Amniotic stem cell (primary cell): Measurements from ENCODE around the gene ANKRD11.

Experiments
- DNase-seq: peaks from one replicate; lab custom pipeline; 2025; lab: John Stamatoyannopoulos, UW

Gene ANKRD11

DNA sequence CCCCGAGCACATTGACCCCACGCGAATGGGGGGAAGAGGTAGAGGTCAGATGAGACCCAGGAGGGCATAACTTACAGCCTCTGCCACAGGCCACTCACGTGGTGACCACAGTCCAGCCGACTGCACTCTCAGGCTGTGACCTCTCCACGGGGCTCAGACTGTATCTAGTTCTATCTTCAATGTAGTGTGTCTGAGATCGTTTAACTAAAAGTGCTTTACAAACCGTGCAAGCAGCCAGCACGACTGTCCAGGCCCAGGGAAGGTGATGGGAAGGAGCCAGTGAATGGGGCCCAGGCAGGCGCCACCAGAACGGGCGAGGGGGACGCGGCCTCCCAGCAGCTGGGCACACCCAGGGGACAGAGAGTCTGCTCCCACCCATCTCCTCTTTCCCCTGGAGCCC lies 108.6 kb downstream of the ANKRD11 start:
- DNase-seq = no peak

DNA sequence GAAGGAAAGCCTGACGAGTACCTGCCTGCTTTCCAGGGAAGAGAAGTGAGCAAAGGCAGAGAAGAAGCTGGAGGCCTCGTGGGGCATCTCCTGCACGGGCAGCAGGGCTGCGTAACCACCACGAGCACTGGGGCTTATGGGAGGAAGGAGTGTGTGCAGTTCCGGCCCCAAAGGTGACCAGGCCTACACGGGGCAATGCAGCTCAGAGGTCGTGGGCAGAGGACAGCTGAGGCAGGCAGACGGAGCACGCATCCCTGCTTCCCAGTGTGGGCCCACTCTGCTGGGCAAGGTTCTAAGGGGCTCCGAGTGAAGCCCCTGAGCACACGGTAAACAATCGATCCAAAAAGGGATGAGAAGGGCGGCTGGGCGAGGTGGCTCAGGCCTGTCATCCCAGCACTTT lies 109.7 kb downstream of the ANKRD11 start:
- no peak for DNase-seq

GRCh38 chr16:89378947-89379771 lies 111.2 kb downstream of the ANKRD11 start:
- DNase-seq = no peak

DNA sequence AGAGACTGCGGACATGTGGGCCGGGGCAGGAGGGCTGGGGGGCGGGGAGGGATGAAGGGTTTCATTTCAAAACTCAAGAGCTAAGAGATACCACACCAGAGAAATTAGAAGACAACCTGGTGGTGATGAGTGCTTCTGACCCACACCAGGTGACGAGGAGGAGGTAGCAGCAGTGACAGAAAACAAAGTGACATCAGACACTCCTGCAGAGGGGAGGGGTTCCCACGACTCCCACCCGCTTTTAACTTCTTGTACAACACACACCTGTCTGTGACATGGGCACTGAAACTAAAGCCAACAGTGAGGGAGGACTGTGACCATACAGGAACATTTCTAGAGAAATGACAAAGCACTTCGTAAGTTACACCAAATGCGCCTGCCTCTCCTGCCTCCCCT lies 112.9 kb downstream of the ANKRD11 start:
- DNase-seq = no peak

DNA sequence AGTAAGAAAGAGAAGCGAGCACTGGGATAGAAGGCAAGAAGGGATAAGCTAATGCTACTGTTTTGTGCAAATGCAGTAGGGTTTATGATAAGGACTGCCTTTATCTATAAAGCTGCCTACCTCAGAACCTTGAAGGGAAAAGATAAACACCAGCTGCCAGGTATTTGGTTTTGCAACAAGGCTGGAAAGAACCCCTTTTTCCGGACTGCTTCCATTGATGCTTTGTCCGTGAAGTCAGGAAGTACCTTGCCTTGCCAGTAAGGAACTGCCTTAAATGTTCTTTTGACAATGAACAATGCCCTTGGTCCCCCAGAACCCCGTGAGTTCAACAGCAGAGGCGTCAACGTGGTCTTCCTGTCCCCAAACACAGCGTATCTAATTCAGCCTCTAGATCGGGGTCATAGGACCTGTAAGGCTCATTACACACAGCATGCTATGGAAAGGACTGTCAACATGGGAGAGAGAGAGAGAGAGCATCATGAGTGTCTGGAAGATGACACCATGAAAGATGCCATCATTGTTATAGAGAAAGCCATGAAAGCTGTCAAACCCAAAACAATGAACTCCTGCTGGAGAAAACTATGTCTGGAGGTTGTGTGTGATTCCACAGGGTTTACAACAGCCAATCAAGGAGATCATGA lies 113.4 kb downstream of the ANKRD11 start:
- DNase-seq = no peak

GRCh38 chr16:89375686-89376085 lies 114.7 kb downstream of the ANKRD11 start:
- DNase-seq = no peak

GRCh38 chr16:89375021-89375420 lies 115.3 kb downstream of the ANKRD11 start:
- no peak for DNase-seq

GRCh38 chr16:89374393-89374960 lies 115.9 kb downstream of the ANKRD11 start:
- no peak for DNase-seq

- no peak for DNase-seq
These were observed 116.8 kb downstream of the ANKRD11 start for GRCh38 chr16:89373355-89374110.

- no peak for DNase-seq
These were observed 118.3 kb downstream of the ANKRD11 start for GRCh38 chr16:89371968-89372634.

- DNase-seq = no peak
These were observed 119.0 kb downstream of the ANKRD11 start for GRCh38 chr16:89371386-89371785.

GRCh38 chr16:89370601-89371000 lies 119.8 kb downstream of the ANKRD11 start:
- no peak for DNase-seq

DNA sequence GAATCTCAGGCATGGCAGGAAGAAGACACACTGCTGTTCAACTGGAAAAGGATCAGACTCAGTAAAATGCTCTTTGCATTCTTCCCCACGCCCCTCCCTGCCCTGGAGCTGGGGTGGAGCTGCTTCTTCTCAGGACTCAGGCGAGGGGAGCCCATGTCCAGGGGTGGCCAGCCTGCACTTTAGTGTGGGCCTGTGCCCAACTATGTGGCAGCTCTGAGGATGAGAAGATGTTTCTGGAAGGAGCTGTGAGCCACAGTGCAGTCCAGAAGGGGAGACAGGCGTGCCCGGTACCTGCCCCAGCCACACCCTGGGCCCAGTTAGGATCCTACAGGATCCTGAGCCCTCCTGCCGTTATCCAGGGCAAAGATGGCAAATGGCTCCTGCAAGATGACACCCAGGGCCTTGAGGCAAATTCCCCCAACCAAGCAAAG lies 120.3 kb downstream of the ANKRD11 start:
- DNase-seq = no peak

- no peak for DNase-seq
These were observed 121.0 kb downstream of the ANKRD11 start for GRCh38 chr16:89369266-89369895.

- no peak for DNase-seq
These were observed 121.6 kb downstream of the ANKRD11 start for GRCh38 chr16:89368604-89369249.

GRCh38 chr16:89367538-89367915 lies 122.8 kb downstream of the ANKRD11 start:
- DNase-seq = no peak

GRCh38 chr16:89366561-89367537 lies 123.5 kb downstream of the ANKRD11 start:
- DNase-seq = no peak

DNA sequence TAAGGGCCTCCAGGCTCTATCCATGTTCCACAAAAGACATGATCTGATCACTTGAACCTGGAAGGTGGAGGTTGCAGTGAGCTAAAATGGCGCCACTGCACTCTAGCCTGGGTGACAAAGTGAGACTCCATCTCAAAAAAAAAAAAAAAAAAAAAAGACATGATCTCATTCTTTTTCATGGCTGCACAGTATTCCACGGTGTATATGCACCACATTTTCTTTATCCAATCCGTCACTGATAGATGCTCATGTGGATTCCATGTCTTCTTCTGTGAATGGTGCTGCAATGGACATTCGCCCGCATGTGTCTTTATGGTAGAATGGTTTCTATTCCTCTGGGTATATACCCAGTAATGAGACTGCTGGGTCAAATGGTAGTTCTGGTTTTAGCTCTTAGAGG lies 124.4 kb downstream of the ANKRD11 start:
- DNase-seq = no peak

DNA sequence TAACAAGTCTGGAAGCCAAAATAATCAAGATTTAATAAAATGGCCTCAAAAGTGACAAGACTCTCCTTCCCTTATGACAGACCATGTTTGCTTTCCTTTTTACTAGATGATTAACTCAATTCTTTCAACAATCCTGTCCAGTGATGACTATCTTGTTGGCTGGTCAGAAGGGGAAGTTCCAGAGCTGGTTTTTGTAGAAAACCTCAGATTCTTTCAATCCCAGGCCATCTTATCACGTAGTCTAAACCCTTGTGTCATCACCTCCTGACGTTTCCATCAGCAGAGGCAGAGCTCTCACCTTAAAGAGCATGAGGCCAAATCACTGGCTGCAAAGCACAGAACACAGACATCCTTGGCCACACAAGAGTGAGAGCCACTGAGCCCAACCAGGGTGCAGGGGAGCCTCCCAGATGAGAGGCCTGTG lies 125.3 kb downstream of the ANKRD11 start:
- no peak for DNase-seq

DNA sequence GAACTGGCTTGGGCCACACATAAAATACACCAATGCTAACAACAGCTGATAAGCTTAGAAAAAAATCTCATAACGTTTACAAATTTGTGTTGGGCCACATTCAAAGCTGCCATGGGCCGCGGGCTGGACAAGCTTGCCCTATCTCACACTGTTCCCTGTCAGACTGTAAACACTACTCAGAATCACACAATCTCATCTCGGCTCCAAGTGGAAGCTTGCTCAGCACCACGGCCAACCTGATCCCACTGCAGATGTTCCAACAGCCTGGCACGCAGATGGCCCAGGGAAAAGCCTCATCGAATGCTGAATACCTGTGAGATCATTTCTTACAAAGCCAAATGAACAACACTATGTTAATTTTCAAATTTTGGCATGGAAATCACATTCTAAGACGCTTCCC lies 125.8 kb downstream of the ANKRD11 start:
- no peak for DNase-seq
